ENCODE results near the gene ZCRB1.

DNA sequence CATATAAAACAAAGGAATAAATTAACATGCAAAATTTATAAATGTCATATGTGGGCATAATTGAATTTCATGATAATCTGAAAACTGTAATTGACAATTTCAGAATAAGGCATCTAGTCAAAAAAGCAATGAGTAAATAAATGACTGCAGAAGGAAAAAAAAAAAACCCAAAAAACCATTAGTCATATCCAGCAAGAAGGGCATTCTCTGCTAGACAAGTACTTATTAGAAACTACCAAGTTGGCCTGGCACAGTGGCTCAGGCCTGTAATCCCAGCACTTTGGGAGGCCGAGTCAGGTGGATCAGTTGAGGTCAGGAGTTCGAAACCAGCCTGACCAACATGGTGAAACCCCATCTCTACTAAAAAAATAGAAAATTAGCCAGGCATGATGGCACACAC, 17.5 kb downstream of the ZCRB1 start:
- TF ChIP-seq, protein P1, sequence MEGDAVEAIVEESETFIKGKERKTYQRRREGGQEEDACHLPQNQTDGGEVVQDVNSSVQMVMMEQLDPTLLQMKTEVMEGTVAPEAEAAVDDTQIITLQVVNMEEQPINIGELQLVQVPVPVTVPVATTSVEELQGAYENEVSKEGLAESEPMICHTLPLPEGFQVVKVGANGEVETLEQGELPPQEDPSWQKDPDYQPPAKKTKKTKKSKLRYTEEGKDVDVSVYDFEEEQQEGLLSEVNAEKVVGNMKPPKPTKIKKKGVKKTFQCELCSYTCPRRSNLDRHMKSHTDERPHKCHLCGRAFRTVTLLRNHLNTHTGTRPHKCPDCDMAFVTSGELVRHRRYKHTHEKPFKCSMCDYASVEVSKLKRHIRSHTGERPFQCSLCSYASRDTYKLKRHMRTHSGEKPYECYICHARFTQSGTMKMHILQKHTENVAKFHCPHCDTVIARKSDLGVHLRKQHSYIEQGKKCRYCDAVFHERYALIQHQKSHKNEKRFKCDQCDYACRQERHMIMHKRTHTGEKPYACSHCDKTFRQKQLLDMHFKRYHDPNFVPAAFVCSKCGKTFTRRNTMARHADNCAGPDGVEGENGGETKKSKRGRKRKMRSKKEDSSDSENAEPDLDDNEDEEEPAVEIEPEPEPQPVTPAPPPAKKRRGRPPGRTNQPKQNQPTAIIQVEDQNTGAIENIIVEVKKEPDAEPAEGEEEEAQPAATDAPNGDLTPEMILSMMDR (IDR thresholded peaks at IDR 0.05 in 2 of 3, conservative IDR thresholded peaks at IDR 0.05 in 1 of 3; ENCODE audit: borderline replicate concordance in 1 of 3, insufficient read depth in 1 of 3, low read depth in 2 of 3, low read length in 2 of 3) = no peak
- TF ChIP-seq, protein P2, sequence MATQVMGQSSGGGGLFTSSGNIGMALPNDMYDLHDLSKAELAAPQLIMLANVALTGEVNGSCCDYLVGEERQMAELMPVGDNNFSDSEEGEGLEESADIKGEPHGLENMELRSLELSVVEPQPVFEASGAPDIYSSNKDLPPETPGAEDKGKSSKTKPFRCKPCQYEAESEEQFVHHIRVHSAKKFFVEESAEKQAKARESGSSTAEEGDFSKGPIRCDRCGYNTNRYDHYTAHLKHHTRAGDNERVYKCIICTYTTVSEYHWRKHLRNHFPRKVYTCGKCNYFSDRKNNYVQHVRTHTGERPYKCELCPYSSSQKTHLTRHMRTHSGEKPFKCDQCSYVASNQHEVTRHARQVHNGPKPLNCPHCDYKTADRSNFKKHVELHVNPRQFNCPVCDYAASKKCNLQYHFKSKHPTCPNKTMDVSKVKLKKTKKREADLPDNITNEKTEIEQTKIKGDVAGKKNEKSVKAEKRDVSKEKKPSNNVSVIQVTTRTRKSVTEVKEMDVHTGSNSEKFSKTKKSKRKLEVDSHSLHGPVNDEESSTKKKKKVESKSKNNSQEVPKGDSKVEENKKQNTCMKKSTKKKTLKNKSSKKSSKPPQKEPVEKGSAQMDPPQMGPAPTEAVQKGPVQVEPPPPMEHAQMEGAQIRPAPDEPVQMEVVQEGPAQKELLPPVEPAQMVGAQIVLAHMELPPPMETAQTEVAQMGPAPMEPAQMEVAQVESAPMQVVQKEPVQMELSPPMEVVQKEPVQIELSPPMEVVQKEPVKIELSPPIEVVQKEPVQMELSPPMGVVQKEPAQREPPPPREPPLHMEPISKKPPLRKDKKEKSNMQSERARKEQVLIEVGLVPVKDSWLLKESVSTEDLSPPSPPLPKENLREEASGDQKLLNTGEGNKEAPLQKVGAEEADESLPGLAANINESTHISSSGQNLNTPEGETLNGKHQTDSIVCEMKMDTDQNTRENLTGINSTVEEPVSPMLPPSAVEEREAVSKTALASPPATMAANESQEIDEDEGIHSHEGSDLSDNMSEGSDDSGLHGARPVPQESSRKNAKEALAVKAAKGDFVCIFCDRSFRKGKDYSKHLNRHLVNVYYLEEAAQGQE (IDR thresholded peaks at IDR 0.05; ENCODE audit: low read depth) = no peak
- TF ChIP-seq POLR2AphosphoS5 (IDR thresholded peaks at IDR 0.05; ENCODE audit: low read depth, low read length) = no peak
- TF ChIP-seq TCF7L2 (IDR thresholded peaks at IDR 0.05; ENCODE audit: borderline replicate concordance, extremely low read depth, insufficient read depth, insufficient read length) = no peak
- TF ChIP-seq EZH2 (IDR thresholded peaks at IDR 0.05) = no peak
- no peak for TF ChIP-seq MAX (IDR thresholded peaks at IDR 0.05)
- no peak for TF ChIP-seq POLR2A (IDR thresholded peaks at IDR 0.05; ENCODE audit: borderline replicate concordance, extremely low read depth, insufficient read depth, insufficient read length)
- no peak for TF ChIP-seq ZNF274 (IDR thresholded peaks at IDR 0.05; ENCODE audit: low read depth, low read length)
- no peak for TF ChIP-seq SIN3A (IDR thresholded peaks at IDR 0.05; ENCODE audit: low read depth)
- TF ChIP-seq ZFX (IDR thresholded peaks at IDR 0.05) = no peak
- no peak for TF ChIP-seq EZH2phosphoT487 (IDR thresholded peaks at IDR 0.05; ENCODE audit: borderline replicate concordance)
- TF ChIP-seq SP1 (IDR thresholded peaks at IDR 0.05; ENCODE audit: low read depth) = no peak
